OCI-LY1 (cell line): ENCODE data around the gene MLC1.

Experiments used
- EZH2 ChIP-seq: fragments of 200-600 bp; sonication (generic), shearing (Covaris generic); IDR thresholded peaks from 2 replicates; pipeline ENCODE4 v1.8.0; 2017; ENCODE audit warnings: borderline replicate concordance, mixed run types, mild to moderate bottlenecking, antibody characterized with exemption, low read length, moderate library complexity, mixed read lengths
- TF ChIP-seq, protein P1 (sequence below): fragments of 200-600 bp; sonication (generic), shearing (Covaris generic); IDR thresholded peaks from 2 replicates; pipeline ENCODE4 v1.5.1; 2017; ENCODE audit warnings: mild to moderate bottlenecking, antibody characterized with exemption, low read length, moderate library complexity, mixed read lengths

DNA sequence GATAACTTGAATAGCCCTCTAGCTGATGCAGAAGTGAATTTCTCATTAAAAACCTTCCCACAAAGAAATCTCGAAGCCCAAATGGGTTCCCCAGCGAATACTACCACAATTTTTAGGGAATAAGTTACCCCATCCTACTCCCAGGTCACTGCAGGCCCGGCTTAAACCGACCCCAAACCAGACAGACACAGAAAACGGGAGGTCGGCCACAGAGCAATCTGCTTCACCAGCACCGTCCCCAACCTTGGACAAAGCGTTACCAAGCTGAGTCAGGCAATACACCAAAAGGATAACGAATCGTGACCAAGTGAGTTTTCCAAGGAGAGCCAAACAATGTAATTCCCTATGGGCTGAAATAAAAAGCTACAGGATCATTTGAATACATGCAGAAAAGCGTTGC is 4.0 kb upstream of the MLC1 start:
- TF ChIP-seq, protein P1, sequence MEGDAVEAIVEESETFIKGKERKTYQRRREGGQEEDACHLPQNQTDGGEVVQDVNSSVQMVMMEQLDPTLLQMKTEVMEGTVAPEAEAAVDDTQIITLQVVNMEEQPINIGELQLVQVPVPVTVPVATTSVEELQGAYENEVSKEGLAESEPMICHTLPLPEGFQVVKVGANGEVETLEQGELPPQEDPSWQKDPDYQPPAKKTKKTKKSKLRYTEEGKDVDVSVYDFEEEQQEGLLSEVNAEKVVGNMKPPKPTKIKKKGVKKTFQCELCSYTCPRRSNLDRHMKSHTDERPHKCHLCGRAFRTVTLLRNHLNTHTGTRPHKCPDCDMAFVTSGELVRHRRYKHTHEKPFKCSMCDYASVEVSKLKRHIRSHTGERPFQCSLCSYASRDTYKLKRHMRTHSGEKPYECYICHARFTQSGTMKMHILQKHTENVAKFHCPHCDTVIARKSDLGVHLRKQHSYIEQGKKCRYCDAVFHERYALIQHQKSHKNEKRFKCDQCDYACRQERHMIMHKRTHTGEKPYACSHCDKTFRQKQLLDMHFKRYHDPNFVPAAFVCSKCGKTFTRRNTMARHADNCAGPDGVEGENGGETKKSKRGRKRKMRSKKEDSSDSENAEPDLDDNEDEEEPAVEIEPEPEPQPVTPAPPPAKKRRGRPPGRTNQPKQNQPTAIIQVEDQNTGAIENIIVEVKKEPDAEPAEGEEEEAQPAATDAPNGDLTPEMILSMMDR, result no peak
- TF ChIP-seq EZH2, result no peak
